Measurements from ENCODE around the gene WNK1. TPM values are rescaled to one million over a fixed set of nuclear protein-coding genes. Genes with fewer than 3 reads are reported as not detected.

The WNK1 gene
- polyA plus RNA-seq, 2 of the 4 experiments (the other 2 are of a cell fraction): 88.4 to 98.0 TPM

DNA sequence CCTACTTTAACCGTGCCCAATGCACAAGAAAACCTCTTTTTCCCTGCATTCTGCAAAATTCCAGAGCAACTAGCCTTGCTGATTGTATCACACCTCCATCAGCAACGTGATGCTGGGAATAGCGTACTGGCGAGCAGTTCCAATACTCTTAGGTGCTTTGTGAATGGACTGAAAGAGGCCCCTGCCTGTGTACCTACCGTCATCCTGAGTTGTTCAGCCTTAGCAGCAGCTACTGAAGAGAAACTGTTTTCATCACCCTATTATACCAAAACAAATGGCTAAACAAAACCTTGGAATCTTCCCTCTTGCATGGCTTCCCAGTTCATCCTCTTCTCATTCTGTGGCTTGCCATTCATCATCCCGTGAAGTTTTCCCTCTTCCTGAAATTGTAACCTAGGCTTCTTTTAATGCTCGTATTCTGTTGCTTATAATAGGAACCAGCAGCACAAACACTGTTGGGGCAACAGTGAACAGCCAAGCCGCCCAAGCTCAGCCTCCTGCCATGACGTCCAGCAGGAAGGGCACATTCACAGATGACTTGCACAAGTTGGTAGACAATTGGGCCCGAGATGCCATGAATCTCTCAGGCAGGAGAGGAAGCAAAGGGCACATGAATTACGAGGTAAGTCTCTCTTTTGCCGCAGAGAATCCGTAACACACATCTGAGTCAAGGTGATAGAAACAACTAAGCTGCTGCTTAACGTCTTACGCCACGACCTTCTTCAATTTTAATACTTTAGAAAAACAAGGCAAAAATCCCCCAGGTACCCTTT, 155.2 kb downstream of the WNK1 start:
- FAIRE-seq: no peak
- TF ChIP-seq CHD2 (IDR thresholded peaks at IDR 0.05; ENCODE audit: low read length, partially characterized antibody) (no peak), RARB (CRISPR knock-in tag; IDR thresholded peaks at IDR 0.05) (no peak), ZNF302 (CRISPR knock-in tag; IDR thresholded peaks at IDR 0.05) (no peak), CBX8 (IDR thresholded peaks at IDR 0.05) (no peak), CHD4 (IDR thresholded peaks at IDR 0.05; ENCODE audit: borderline replicate concordance) (no peak), FOSL2 (IDR thresholded peaks at IDR 0.05) (no peak), FOSL2 (CRISPR knock-in tag; IDR thresholded peaks at IDR 0.05) (no peak), MAZ (IDR thresholded peaks at IDR 0.05; ENCODE audit: borderline replicate concordance, low read depth, low read length) (no peak), JUN (IDR thresholded peaks at IDR 0.05) (no peak), RFX5 (IDR thresholded peaks at IDR 0.05) (no peak), POLR2A (IDR thresholded peaks at IDR 0.05; ENCODE audit: low read length) (no peak), KDM1A (IDR thresholded peaks at IDR 0.05; ENCODE audit: low read depth) (no peak), NPAS2 (CRISPR knock-in tag; IDR thresholded peaks at IDR 0.05; ENCODE audit: borderline replicate concordance) (no peak), PHF8 (IDR thresholded peaks at IDR 0.05; ENCODE audit: borderline replicate concordance, low read depth) (no peak), CBX2 (IDR thresholded peaks at IDR 0.05; ENCODE audit: borderline replicate concordance, low read depth) (no peak), MAFK (IDR thresholded peaks at IDR 0.05; ENCODE audit: partially characterized antibody) (no peak), EHMT2 (IDR thresholded peaks at IDR 0.05; ENCODE audit: low read depth) (no peak), HEYL (CRISPR knock-in tag; IDR thresholded peaks at IDR 0.05) (no peak), BHLHE40 (IDR thresholded peaks at IDR 0.05; ENCODE audit: low read depth, low read length) (no peak)
- TF ChIP-seq, protein P1, sequence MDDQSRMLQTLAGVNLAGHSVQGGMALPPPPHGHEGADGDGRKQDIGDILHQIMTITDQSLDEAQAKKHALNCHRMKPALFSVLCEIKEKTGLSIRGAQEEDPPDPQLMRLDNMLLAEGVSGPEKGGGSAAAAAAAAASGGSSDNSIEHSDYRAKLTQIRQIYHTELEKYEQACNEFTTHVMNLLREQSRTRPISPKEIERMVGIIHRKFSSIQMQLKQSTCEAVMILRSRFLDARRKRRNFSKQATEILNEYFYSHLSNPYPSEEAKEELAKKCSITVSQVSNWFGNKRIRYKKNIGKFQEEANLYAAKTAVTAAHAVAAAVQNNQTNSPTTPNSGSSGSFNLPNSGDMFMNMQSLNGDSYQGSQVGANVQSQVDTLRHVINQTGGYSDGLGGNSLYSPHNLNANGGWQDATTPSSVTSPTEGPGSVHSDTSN (IDR thresholded peaks at IDR 0.05): no peak
- TF ChIP-seq, protein P2, sequence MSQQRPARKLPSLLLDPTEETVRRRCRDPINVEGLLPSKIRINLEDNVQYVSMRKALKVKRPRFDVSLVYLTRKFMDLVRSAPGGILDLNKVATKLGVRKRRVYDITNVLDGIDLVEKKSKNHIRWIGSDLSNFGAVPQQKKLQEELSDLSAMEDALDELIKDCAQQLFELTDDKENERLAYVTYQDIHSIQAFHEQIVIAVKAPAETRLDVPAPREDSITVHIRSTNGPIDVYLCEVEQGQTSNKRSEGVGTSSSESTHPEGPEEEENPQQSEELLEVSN (IDR thresholded peaks at IDR 0.05; ENCODE audit: borderline replicate concordance, low read depth): no peak
- no peak for ATAC-seq
- H3K4me2 ChIP-seq: no peak overlapping the region
- H3K4me3 ChIP-seq: no peak overlapping the region
- H3K27ac ChIP-seq: no peak overlapping the region
- ChIA-PET CTCF (interaction anchor here (0.9 to 2.7 kb wide), 4 partner anchors 11 to 338 kb away, joined by 4 to 10 read pairs (median 4); no protein-coding TSS in a partner anchor), POLR2A (no interaction called here)
- no peaks in the 10 kb centered on the region for H3K4me1 ChIP-seq
- 88% methylated on average over 16 of the region's 16 CpGs for WGBS (ENCODE audit: missing lambda C conversion rate)
- no peak for DNase-seq (ENCODE audit: low read depth in 1 of 2, low spot score in 1 of 2)
- no peaks in the 10 kb centered on the region for H3K9me3 ChIP-seq

DNA sequence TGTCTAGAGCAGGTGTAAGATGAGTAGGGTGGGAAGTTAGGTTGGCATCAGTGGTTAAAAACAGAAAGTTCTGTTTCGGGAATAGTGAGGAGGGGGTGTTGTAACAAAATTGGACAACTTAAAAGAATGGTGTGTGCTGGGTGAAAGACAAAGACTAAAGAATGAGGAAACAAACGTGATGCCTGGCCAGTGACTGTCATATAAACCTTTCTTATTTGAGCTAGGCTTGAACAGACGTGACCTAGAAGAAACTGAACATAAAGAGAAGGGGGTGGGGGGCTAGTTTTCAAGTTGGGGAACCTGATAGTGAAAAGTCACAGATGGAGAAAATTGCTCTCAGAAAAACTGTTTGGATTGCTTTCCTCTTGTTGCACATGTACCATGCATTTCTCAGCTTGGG, 157.5 kb downstream of the WNK1 start:
- no peak overlapping the region for H3K4me2 ChIP-seq
- no peaks in the 10 kb centered on the region for H3K9me3 ChIP-seq
- DNase-seq (ENCODE audit: low read depth in 1 of 2, low spot score in 1 of 2) (no peak), FAIRE-seq (no peak), ATAC-seq (no peak)
- H3K4me3 ChIP-seq: no peak overlapping the region
- ChIA-PET CTCF (interaction anchor here (0.7 to 1.9 kb wide), 4 partner anchors 9 to 92 kb away, joined by 3 to 9 read pairs (median 4); partner anchors contain the start of gene RAD52), POLR2A (no interaction called here)
- H3K27ac ChIP-seq: no peak overlapping the region
- no peaks in the 10 kb centered on the region for H3K4me1 ChIP-seq
- TF ChIP-seq HOXB5 (CRISPR knock-in tag; IDR thresholded peaks at IDR 0.05) (no peak), EHMT2 (IDR thresholded peaks at IDR 0.05; ENCODE audit: low read depth) (no peak), SMC3 (IDR thresholded peaks at IDR 0.05) (no peak), NFE2L2 (conservative IDR thresholded peaks at IDR 0.05; ENCODE audit: low read length) (no peak), RFX5 (IDR thresholded peaks at IDR 0.05) (no peak), NPAS2 (CRISPR knock-in tag; IDR thresholded peaks at IDR 0.05; ENCODE audit: borderline replicate concordance) (no peak), EP300 (IDR thresholded peaks at IDR 0.05) (no peak), TFCP2L1 (CRISPR knock-in tag; IDR thresholded peaks at IDR 0.05) (no peak), CHD4 (IDR thresholded peaks at IDR 0.05; ENCODE audit: borderline replicate concordance) (no peak), EHF (CRISPR knock-in tag; IDR thresholded peaks at IDR 0.05) (no peak), CEBPB (IDR thresholded peaks at IDR 0.05) (no peak)
- TF ChIP-seq, protein P3, sequence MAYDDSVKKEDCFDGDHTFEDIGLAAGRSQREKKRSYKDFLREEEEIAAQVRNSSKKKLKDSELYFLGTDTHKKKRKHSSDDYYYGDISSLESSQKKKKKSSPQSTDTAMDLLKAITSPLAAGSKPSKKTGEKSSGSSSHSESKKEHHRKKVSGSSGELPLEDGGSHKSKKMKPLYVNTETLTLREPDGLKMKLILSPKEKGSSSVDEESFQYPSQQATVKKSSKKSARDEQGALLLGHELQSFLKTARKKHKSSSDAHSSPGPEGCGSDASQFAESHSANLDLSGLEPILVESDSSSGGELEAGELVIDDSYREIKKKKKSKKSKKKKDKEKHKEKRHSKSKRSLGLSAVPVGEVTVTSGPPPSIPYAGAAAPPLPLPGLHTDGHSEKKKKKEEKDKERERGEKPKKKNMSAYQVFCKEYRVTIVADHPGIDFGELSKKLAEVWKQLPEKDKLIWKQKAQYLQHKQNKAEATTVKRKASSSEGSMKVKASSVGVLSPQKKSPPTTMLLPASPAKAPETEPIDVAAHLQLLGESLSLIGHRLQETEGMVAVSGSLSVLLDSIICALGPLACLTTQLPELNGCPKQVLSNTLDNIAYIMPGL (CRISPR knock-in tag; IDR thresholded peaks at IDR 0.05; ENCODE audit: borderline replicate concordance): no peak
- TF ChIP-seq, protein P4, sequence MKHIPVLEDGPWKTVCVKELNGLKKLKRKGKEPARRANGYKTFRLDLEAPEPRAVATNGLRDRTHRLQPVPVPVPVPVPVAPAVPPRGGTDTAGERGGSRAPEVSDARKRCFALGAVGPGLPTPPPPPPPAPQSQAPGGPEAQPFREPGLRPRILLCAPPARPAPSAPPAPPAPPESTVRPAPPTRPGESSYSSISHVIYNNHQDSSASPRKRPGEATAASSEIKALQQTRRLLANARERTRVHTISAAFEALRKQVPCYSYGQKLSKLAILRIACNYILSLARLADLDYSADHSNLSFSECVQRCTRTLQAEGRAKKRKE (CRISPR knock-in tag; IDR thresholded peaks at IDR 0.05; ENCODE audit: low read depth): no peak
- TF ChIP-seq, protein P2 (IDR thresholded peaks at IDR 0.05; ENCODE audit: borderline replicate concordance, low read depth): no peak
- TF ChIP-seq, protein P5, sequence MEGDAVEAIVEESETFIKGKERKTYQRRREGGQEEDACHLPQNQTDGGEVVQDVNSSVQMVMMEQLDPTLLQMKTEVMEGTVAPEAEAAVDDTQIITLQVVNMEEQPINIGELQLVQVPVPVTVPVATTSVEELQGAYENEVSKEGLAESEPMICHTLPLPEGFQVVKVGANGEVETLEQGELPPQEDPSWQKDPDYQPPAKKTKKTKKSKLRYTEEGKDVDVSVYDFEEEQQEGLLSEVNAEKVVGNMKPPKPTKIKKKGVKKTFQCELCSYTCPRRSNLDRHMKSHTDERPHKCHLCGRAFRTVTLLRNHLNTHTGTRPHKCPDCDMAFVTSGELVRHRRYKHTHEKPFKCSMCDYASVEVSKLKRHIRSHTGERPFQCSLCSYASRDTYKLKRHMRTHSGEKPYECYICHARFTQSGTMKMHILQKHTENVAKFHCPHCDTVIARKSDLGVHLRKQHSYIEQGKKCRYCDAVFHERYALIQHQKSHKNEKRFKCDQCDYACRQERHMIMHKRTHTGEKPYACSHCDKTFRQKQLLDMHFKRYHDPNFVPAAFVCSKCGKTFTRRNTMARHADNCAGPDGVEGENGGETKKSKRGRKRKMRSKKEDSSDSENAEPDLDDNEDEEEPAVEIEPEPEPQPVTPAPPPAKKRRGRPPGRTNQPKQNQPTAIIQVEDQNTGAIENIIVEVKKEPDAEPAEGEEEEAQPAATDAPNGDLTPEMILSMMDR (IDR thresholded peaks at IDR 0.05): no peak
- WGBS (ENCODE audit: missing lambda C conversion rate): 75% methylated on average over 3 of the region's 3 CpGs

All from A549 (cell line).